NCI-H526 (cell line): ENCODE data around the gene CLRN2.
A peak's percentile ranks its signal among the peaks of the same experiment; 100 is the strongest.
"Not testable (repeated sequence)": the region's sequence is repeated elsewhere in the genome, so short reads cannot be mapped to it uniquely, and the experiment has no call there.

Experiments
- DNase-seq, 2 experiments: peaks; one replicate each; lab custom pipeline; 2025; lab: John Stamatoyannopoulos, UW

The CLRN2 gene

DNA sequence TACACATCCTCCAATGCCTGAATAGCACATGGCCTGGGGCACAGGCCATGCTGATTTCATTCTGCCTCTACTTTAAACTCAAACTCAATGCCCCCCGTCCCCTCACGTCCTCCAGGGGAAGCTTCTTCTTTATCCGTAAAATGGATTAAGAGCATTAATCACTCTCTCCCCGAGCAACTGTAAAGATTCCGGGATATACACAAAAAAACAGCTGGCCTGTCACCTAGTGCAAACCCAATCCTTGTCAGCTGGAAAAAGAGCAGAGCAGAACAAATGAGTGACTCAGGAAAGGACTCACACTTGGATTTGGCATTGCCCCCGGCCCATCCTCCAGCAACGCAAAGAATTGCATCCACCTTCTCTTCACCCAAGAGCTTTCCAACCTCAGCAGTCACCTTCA lies 10.9 kb upstream of the CLRN2 start:
- no peak for DNase-seq

- peak in 1 of 2 experiments; percentile 25 for DNase-seq
These were observed 4.4 kb upstream of the CLRN2 start for GRCh38 chr4:17510582-17510981.

DNA sequence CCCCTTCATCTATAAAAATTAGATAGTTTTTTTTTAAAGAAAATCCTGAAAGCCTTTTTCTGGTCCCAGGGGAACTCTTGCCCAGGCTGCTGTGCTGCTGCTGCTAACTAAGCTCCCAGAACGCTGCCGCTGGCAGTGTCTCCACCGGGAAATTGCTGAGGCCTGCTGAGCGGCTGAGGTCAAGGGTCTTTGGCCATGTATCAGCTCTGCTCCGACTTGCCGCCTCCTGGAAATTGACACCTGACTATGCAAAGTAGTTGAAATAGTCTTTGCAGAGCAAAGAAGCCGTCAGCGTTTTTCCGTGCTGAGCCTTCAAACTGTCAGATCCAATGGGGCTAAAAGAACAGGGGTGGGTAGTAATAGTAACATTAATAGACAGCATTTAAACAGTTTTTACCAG lies 3.9 kb upstream of the CLRN2 start:
- peak; percentile 24 to 65 for DNase-seq

- peak; percentile 33 to 71 for DNase-seq
These were observed 3.4 kb upstream of the CLRN2 start for GRCh38 chr4:17511509-17511949.

DNA sequence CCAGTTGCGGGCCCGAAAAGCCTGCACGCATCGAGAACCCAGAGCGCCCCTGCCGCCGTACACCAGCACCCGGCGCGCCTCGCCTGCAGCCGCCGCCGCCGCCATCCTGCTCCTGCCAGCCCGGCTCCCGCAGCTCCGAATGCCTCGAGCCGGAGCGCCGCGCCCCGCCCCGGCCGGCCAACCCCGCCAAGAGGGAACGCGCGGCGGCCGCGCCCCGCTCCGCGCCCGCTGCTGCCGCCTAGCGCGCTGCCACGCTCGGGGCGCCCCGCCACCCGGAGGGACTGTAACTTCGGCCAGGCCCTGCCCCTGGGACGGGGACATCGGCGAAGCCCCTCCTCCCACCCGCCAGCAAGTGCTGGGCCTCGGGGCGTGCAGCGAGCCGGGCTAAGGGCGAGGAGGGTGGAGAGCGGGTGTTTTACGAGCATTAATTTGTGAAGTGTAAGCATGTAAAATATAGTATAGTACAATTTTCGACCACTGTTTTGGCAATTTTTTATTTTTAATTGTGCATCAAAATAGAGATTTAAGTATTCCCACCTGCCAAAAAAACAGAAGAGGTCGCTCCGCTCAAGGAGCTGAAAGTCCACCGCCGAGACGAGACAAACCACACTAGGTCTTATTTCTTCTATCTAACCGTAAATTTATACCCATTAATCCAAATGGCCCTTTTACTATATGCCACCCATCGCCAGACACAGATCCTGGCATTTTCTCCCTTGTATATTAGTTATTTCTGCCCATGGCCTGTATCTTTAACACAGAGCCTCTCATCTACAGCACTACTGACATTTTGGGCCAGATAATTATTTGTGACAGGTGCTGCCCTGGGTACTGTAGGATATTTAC lies 2.8 kb upstream of the CLRN2 start, which contains the start of gene QDPR:
TSS of gene QDPR (minus strand) at position 141 of the 846 bp plus-strand sequence. CDS start at position 105, 36 bp downstream.
- DNase-seq = peak; percentile 33 to 89

DNA sequence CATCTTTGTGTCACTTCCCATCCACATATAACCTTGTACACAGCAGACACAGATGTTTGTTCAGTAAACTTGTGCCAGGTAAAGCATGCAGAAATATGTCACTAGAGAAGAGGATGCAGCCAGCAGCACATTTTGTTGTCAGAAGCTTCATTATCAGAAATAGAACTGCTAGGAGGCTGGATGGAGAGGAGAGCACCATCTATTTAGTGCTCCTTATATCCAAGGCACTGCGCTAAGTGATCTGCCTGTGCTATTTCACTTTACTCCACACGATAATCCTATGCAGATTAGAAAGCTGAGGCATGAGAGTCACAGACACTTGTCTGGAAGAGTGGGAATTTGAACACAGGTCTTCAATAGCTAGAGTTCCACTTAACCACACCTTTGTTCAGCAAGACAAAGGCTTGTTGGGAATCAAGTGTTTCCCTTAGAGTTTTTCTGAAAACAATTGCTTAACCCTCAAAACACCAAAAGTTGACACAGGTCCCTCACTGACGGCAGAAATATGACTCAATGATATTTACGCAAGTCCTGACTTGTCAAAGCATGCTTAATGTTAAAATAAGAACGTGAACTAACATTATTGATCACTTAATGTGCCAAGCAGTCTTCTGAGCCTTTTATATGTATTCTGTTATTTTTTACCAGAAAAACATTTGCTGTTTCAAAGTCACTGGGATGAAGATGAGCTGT lies 1.8 kb upstream of the CLRN2 start:
- DNase-seq = peak; percentile 1 to 2

DNA sequence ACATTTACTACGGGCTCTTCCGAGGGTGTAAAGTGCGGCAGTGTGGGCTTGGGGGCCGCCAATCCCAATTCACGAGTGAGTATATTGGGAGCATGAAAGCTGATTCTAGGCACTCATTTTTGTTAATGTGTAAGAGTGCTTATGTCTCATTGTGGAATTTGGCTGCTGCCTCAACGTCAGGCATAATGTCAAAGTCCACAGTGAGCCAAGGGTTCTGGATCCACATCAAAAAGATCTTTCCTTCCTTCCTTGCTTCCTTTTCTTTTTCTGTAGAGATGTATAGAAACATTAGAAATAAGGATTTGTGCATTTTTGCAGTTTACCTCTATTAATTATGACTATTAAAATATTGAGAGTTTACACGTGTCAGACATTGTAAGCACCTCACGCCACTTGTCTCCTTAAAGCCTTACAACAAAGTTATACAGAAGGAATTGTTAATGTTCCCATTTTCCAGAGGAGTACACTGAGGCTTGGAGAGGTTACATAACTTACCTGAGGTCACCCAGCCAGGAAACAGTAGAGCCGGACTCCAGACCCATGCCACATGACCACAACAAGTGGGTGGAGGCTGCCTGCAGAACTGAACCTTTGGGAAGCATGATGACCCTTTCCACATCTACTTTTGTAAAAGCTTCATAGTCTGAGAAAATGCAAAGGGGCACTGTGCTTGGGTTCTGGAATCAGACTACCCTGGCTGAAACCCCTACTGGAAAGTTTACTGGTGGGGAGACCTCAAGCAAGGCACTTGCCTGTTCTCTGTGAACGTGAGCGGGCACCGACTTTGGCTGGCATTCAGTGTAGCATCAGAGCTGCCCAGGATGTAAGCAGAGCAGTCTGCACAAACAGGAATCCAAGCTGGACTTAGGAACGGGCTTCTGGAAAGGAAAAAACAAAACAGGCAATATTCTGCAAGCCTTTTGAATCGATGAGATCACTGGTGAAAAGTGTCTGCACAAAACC lies 761 bp downstream of the CLRN2 start:
- no peak for DNase-seq

- no peak for DNase-seq
These were observed 2.0 kb downstream of the CLRN2 start for GRCh38 chr4:17516980-17517379.

DNA sequence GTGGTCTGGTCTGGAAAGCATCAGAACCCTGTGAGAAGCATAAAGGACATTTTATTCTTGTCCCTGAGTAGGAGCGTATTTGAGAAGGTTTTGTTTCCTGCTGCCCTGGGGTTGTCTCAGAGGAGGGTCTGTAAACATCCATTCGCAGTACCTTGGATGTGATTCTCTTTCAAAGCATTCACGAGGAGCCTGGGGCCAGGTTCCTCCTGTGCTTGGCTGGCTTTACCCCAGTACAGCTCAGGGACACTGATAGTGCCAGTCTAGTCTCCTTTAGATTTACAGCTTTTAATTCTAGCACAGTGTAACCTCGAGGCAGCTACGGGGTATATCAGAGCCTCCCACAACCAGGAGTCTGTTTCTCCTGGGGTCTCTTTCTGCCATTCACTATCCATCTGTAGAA lies 2.7 kb downstream of the CLRN2 start:
- DNase-seq = no peak

GRCh38 chr4:17521595-17521994 lies 6.6 kb downstream of the CLRN2 start:
- no peak for DNase-seq

- DNase-seq = peak; percentile 2 to 12
These were observed 8.7 kb downstream of the CLRN2 start for GRCh38 chr4:17523662-17524061.

GRCh38 chr4:17526695-17527477 lies 11.9 kb downstream of the CLRN2 start:
- no peak for DNase-seq

DNA sequence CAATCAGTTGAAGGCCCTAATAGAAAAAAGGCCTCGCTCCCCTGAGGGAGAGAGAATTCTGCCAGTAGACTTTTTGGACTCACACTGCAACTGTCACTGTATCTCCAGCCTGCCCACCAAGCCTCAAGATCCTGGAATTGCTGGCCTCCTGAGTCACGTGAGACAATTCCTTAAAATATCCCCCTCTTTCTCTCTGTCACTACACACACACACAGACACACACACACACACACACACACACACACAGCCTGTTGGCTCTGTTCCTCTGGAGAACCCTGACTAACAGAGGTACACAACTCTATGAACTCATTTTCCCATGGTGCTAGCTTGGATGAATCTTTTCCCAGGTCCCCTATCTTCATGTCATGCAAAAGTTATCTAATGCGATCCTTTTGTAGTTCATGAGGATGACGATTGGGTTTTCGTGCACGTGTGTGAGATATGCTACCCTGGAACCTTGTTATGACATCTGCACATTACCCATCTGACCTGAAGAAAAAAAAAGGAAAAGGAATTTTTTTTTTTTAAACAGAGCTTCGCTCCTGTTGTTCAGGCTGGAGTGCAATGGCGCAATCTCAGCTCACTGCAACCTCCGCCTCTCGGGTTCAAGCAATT lies 13.7 kb downstream of the CLRN2 start:
- no peak for DNase-seq

GRCh38 chr4:17531538-17532285 lies 16.7 kb downstream of the CLRN2 start:
- DNase-seq = no peak

GRCh38 chr4:17534705-17535104 lies 19.7 kb downstream of the CLRN2 start:
- no peak for DNase-seq

DNA sequence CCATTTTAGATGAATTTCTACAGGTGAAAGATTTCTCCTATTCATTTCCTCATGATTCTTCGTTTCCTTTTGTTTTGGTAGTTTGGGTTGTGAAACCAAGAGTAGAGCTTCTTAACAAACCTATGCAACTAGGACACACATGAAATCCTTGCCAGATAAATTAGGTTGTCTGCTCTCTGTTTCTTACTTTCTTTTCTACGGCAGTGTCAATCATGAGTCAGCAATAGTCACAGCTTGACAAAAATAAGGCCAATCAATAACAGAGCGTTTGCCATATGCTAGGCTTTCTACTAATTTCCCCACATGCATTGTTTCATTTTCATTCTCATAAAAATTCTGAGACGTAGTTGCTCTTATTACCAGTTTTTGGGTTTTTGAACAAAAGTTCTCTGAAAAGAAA lies 20.3 kb downstream of the CLRN2 start:
- DNase-seq = no peak

DNA sequence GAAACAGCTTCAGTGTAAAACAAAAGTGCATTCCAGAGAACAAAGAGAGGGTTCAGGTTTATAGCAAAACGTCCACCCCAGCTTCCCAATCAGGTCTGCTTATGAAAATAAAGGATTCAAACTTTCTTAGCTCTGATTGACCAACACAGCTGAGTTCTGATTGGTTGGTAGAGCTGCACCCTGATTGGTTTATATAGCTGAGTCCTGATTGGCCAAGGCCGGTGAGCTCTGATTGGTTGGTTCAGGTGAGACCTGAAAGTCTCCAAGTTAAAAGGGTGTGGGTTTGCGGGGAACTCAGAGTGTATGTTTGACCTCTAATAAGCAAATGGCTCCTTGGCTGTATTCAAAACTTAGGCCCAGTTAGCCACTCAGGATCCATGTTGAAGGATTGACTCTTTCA lies 20.9 kb downstream of the CLRN2 start:
- DNase-seq = peak in 1 of 2 experiments; percentile 2

GRCh38 chr4:17537060-17537459 lies 22.1 kb downstream of the CLRN2 start:
- DNase-seq = not testable (repeated sequence)

GRCh38 chr4:17544205-17544604 lies 29.2 kb downstream of the CLRN2 start:
- DNase-seq = peak in 1 of 2 experiments; percentile 31

DNA sequence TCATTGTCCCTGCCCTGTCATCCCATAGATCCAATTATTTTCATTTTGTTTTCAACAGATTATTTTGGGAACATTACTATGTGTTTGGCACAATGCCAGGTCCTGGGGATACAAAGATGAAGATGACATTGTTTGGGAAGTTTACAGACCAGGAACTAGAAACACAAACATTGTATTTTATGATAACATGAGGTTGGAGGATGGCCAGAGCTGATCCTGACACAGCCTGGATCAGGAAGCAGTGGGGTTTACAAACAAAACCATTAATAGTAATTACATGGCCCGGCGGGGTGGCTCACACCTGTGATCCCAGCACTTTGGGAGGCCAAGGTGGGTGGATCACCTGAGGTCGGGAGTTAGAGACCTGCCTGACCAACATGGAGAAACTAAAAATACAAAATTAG lies 29.9 kb downstream of the CLRN2 start:
- DNase-seq = no peak
